Left cardiac atrium (tissue), 4 donors: ENCODE measurements around the gene PNMA1. TPM values are rescaled to one million over a fixed set of nuclear protein-coding genes. Genes with fewer than 3 reads are reported as not detected.
A peak's percentile ranks its signal among the peaks of the same experiment; 100 is the strongest.

Experiments used
- ATAC-seq, 2 donors: fragments of 200-7000 bp; cut with Tn5 transposase; one replicate each; pipeline ENCODE4 v1.9.1; 2020; ENCODE audit warnings: mild to moderate bottlenecking in 2 of 2, moderate library complexity in 2 of 2
- DNase-seq: peaks from one replicate; pipeline ENCODE4 v3.0.0-alpha.2; 2020
- intact Hi-C, 2 donors: fragments of 100-400 bp; cut with DNase I; formaldehyde crosslinking; loops; one replicate each; pipeline versions ENCODE4 v1.14.1 to v1.15.1; 2022 to 2023
- total RNA-seq, 2 donors: library from RNA; stranded (reverse); fragmentation: NEBNext Ultra II Directional; extraction: Animal tissue kit (Norgen Biotek cat#: 25700); gene quantifications; one replicate each; pipeline ENCODE4 v1.2.1, GENCODE V29; 2021
- donor health status: DM: no; HTN: yes; CAD: no.
- donor health status: DM: no; HTN: yes; CAD: no; lungs with severe emphysema.
- donor health status: DM: yes; HTN: yes; CAD: no.
- donor health status: Dilated cardiomyopathy.

The PNMA1 gene
- total RNA-seq, 2 donors from 2014 or later = 25.9 to 29.6 TPM

GRCh38 chr14:73723797-73724661 lies 9.8 kb upstream of the PNMA1 start:
- DNase-seq = peak; percentile 85
- peak; percentile 73 to 81 for ATAC-seq
- intact Hi-C loops = loop anchor here in 1 of 2 donors (10.0 kb wide), 1 partner anchor 61 kb away; no protein-coding TSS in a partner anchor

GRCh38 chr14:73723406-73723796 lies 9.2 kb upstream of the PNMA1 start:
- ATAC-seq (no peak), DNase-seq (no peak)
- intact Hi-C loops = loop anchor here in 1 of 2 donors (10.0 kb wide), 1 partner anchor 61 kb away; no protein-coding TSS in a partner anchor

GRCh38 chr14:73722581-73722980 lies 8.4 kb upstream of the PNMA1 start:
- no peak for DNase-seq
- ATAC-seq = no peak
- intact Hi-C loops = loop anchor here in 1 of 2 donors (10.0 kb wide), 1 partner anchor 62 kb away; no protein-coding TSS in a partner anchor

- intact Hi-C loops = loop anchor here in 1 of 2 donors (10.0 kb wide), 1 partner anchor 64 kb away; no protein-coding TSS in a partner anchor
- ATAC-seq (no peak), DNase-seq (no peak)
These were observed 7.1 kb upstream of the PNMA1 start for GRCh38 chr14:73721101-73721821.

- ATAC-seq (no peak), DNase-seq (no peak)
- intact Hi-C loops = loop anchor here in 1 of 2 donors (10.0 kb wide), 1 partner anchor 64 kb away; no protein-coding TSS in a partner anchor
These were observed 6.5 kb upstream of the PNMA1 start for GRCh38 chr14:73720636-73721035.

GRCh38 chr14:73719791-73720190 lies 5.6 kb upstream of the PNMA1 start:
- intact Hi-C loops = loop anchor here in 1 of 2 donors (10.0 kb wide), 1 partner anchor 65 kb away; no protein-coding TSS in a partner anchor
- ATAC-seq (no peak), DNase-seq (no peak)

- intact Hi-C loops = no loop called here
- DNase-seq = no peak
- ATAC-seq = no peak
These were observed 5.2 kb upstream of the PNMA1 start for GRCh38 chr14:73719361-73719760.

- ATAC-seq (no peak), DNase-seq (no peak)
- intact Hi-C loops = no loop called here
These were observed 4.5 kb upstream of the PNMA1 start for GRCh38 chr14:73718418-73719251.

GRCh38 chr14:73717711-73718417 lies 3.7 kb upstream of the PNMA1 start:
- intact Hi-C loops = no loop called here
- ATAC-seq = no peak
- DNase-seq = no peak

GRCh38 chr14:73717266-73717665 lies 3.1 kb upstream of the PNMA1 start:
- intact Hi-C loops = no loop called here
- no peak for DNase-seq
- ATAC-seq = no peak

- ATAC-seq (no peak), DNase-seq (no peak)
- intact Hi-C loops = no loop called here
These were observed 1.5 kb upstream of the PNMA1 start for GRCh38 chr14:73715707-73716106.

- no peak for ATAC-seq
- intact Hi-C loops = no loop called here
- DNase-seq = no peak
These were observed 485 bp upstream of the PNMA1 start for GRCh38 chr14:73714656-73715081.

- intact Hi-C loops = no loop called here
- ATAC-seq = no peak
- DNase-seq = no peak
These were observed 880 bp downstream of the PNMA1 start for GRCh38 chr14:73713206-73713802.

- DNase-seq = no peak
- ATAC-seq = peak in 1 of 2 donors; percentile 10
- intact Hi-C loops = no loop called here
These were observed 1.5 kb downstream of the PNMA1 start for GRCh38 chr14:73712540-73713180.

GRCh38 chr14:73712071-73712506 lies 2.1 kb downstream of the PNMA1 start:
- ATAC-seq (no peak), DNase-seq (no peak)
- intact Hi-C loops = no loop called here

GRCh38 chr14:73710737-73711136 lies 3.4 kb downstream of the PNMA1 start:
- intact Hi-C loops = no loop called here
- ATAC-seq = no peak

GRCh38 chr14:73709904-73710469 lies 4.2 kb downstream of the PNMA1 start:
- intact Hi-C loops = no loop called here
- ATAC-seq = no peak
- DNase-seq = no peak

More at GRCh38 chr14:73710737-73711136, 3.4 kb downstream of the PNMA1 start:
- no peak for DNase-seq
